Mesendoderm (in vitro differentiated cells): ENCODE measurements around the gene GRK1.
A peak's percentile ranks its signal among the peaks of the same experiment; 100 is the strongest.
"Not testable (repeated sequence)": the region's sequence is repeated elsewhere in the genome, so short reads cannot be mapped to it uniquely, and the experiment has no call there.

Experiments
- DNase-seq: peaks from one replicate; pipeline ENCODE4 v3.0.0; 2013
- H2AK5ac ChIP-seq: 2 replicates; pipeline ENCODE4 v1.6.1; 2013; ENCODE audit warnings: low read length, inconsistent platforms
- H2BK120ac ChIP-seq: 2 replicates; pipeline ENCODE4 v1.6.1; 2013; ENCODE audit warnings: low read depth, mild to moderate bottlenecking, low read length, moderate library complexity, mixed read lengths
- H2BK15ac ChIP-seq: replicated peaks from 2 replicates; pipeline ENCODE4 v1.6.1; 2013; ENCODE audit warnings: low read depth, mild to moderate bottlenecking, moderate library complexity
- H2BK5ac ChIP-seq: 2 replicates; pipeline ENCODE4 v1.6.1; 2013; ENCODE audit warnings: low read length, inconsistent platforms
- H3K18ac ChIP-seq: 2 replicates; pipeline ENCODE4 v1.6.1; 2013; ENCODE audit warnings: mild to moderate bottlenecking, low read length, mixed read lengths
- H3K23ac ChIP-seq: one replicate; pipeline ENCODE4 v1.6.1; 2013; ENCODE audit warnings: low read length
- H3K27ac ChIP-seq: 2 replicates; pipeline ENCODE4 v1.5.1; 2013; ENCODE audit warnings: low read depth, mild to moderate bottlenecking, inconsistent platforms, low read length, moderate library complexity
- H3K27me3 ChIP-seq: 2 replicates; pipeline ENCODE4 v1.6.1; 2013; ENCODE audit warnings: low read length, control low read depth, mild to moderate bottlenecking, inconsistent platforms; ENCODE audit not compliant: insufficient read depth, poor library complexity
- H3K36me3 ChIP-seq: 2 replicates; pipeline ENCODE4 v1.6.1; 2013; ENCODE audit warnings: low read length, inconsistent platforms; ENCODE audit not compliant: control insufficient read depth, insufficient read depth
- H3K4ac ChIP-seq: one replicate; pipeline ENCODE4 v1.6.1; 2013; ENCODE audit warnings: low read depth, mild to moderate bottlenecking, low read length, moderate library complexity
- H3K4me1 ChIP-seq: 2 replicates; pipeline ENCODE4 v1.6.1; 2013; ENCODE audit warnings: low read depth, low read length, inconsistent platforms; ENCODE audit not compliant: control insufficient read depth
- H3K4me2 ChIP-seq: 2 replicates; pipeline ENCODE4 v1.6.1; 2013; ENCODE audit warnings: low read length
- H3K4me3 ChIP-seq: 2 replicates; pipeline ENCODE4 v1.5.1; 2013; ENCODE audit warnings: mild to moderate bottlenecking, low read length
- H3K56ac ChIP-seq: one replicate; pipeline ENCODE4 v1.6.1; 2013; ENCODE audit warnings: low read length
- H3K79me1 ChIP-seq: 2 replicates; pipeline ENCODE4 v1.6.1; 2013; ENCODE audit warnings: low read length, inconsistent platforms
- H3K79me2 ChIP-seq: 2 replicates; pipeline ENCODE4 v1.6.1; 2013; ENCODE audit warnings: mild to moderate bottlenecking, low read length; ENCODE audit not compliant: control insufficient read depth, insufficient read depth
- H3K9ac ChIP-seq: 2 replicates; pipeline ENCODE4 v1.6.1; 2013; ENCODE audit warnings: low read length, inconsistent platforms
- H4K5ac ChIP-seq: one replicate; pipeline ENCODE4 v1.6.1; 2013; ENCODE audit warnings: low read length
- H4K8ac ChIP-seq: one replicate; pipeline ENCODE4 v1.6.1; 2013; ENCODE audit warnings: low read depth, mild to moderate bottlenecking, control low read depth, low read length, moderate library complexity
- WGBS: extraction: QIAGEN DNeasy Blood & Tissue Kit; methylation state at CpG from one replicate; pipeline ENCODE4 v1.1.7; 2013; ENCODE audit warnings: low lambda C conversion rate, missing lambda C conversion rate; ENCODE audit not compliant: insufficient coverage; ENCODE audit errors: extremely low coverage; 5-methylcytosine and 5-hydroxymethylcytosine counted together

GRK1 gene

DNA sequence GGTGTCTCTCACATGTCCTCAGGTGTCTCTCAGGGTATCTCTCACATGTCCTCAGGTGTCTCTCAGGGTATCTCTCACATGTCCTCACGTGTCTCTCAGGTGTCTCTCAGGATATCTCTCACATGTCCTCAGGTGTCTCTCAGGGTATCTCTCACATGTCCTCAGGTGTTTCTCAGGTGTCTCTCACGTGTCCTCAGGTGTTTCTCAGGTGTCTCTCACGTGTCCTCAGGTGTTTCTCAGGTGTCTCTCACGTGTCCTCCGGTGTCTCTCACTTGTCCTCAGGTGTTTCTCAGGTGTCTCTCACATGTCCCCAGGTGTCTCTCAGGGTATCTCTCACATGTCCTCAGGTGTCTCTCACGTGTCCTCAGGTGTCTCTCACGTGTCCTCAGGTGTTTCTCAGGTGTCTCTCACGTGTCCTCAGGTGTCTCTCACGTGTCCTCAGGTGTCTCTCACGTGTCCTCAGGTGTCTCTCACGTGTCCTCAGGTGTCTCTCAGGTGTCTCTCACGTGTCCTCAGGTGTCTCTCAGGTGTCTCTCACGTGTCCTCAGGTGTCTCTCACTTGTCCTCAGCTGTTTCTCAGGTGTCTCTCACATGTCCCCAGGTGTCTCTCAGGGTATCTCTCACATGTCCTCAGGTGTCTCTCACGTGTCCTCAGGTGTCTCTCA is 42.2 kb upstream of the GRK1 start:
- not testable (repeated sequence) for H2AK5ac ChIP-seq, H3K27me3 ChIP-seq, H2BK5ac ChIP-seq, H3K4me1 ChIP-seq, H3K56ac ChIP-seq, DNase-seq, H3K4me3 ChIP-seq, H3K18ac ChIP-seq, H2BK120ac ChIP-seq, H4K5ac ChIP-seq, H3K4me2 ChIP-seq, H3K4ac ChIP-seq, H3K36me3 ChIP-seq, H3K23ac ChIP-seq, H4K8ac ChIP-seq, H2BK15ac ChIP-seq, H3K27ac ChIP-seq, H3K9ac ChIP-seq
- no CpG with 5 or more reads among the region's 14 CpGs for WGBS
- Histone ChIP-seq H3K79me1 (peaks cover 19% of the 10 kb centered on the region), H3K79me2 (peaks cover 30% of the 10 kb centered on the region)

DNA sequence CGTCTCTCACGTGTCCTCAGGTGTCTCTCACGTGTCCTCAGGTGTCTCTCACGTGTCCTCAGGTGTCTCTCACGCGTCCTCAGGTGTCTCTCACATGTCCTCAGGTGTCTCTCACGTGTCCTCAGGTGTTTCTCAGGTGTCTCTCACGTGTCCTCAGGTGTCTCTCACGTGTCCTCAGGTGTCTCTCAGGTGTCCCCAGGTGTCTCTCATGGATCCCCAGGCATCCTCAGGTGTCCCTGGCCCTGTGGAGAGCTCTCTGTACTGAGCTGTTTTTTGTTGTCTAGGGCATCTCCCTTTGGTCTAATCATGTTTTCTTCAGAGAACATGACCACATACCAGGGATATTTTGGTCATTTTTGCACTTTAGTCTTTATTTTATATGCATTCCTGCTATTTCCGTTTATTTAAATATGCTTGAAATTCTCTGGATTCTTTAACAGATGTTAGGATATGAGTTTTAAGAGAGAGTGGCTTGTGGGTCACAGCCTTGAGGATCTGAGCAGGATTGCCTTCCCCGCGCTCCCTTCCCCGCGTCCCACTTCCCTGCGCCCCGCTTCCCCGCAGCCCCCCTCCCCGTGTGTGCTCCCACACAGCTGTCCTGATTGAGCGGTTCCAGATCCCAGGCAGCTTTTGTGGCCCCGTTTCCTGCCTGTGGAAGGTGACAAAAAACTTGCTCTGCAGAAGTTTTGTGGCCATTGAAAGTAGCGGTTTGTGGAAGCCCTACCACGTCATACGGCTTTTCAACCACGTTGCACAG is 40.9 kb upstream of the GRK1 start:
- no peak overlapping the region for H3K4me3 ChIP-seq
- DNase-seq: peak; percentile 7
- H4K8ac ChIP-seq: no peak overlapping the region
- no peak overlapping the region for H2AK5ac ChIP-seq
- no peak overlapping the region for H2BK120ac ChIP-seq
- no peak overlapping the region for H3K27ac ChIP-seq
- H3K4me1 ChIP-seq: no peaks in the 10 kb centered on the region
- no peak overlapping the region for H3K4ac ChIP-seq
- peaks cover 32% of the 10 kb centered on the region for H3K79me2 ChIP-seq
- H4K5ac ChIP-seq: no peak overlapping the region
- H3K56ac ChIP-seq: no peak overlapping the region
- H2BK15ac ChIP-seq: no peak overlapping the region
- H3K79me1 ChIP-seq: peaks cover 22% of the 10 kb centered on the region
- H3K18ac ChIP-seq: no peak overlapping the region
- WGBS: no CpG with 5 or more reads among the region's 24 CpGs
- H3K23ac ChIP-seq: no peak overlapping the region
- no peak overlapping the region for H3K9ac ChIP-seq
- no peaks in the 10 kb centered on the region for H3K27me3 ChIP-seq
- H3K4me2 ChIP-seq: no peak overlapping the region
- H3K36me3 ChIP-seq: peaks cover 5% of the 10 kb centered on the region
- H2BK5ac ChIP-seq: no peak overlapping the region

DNA sequence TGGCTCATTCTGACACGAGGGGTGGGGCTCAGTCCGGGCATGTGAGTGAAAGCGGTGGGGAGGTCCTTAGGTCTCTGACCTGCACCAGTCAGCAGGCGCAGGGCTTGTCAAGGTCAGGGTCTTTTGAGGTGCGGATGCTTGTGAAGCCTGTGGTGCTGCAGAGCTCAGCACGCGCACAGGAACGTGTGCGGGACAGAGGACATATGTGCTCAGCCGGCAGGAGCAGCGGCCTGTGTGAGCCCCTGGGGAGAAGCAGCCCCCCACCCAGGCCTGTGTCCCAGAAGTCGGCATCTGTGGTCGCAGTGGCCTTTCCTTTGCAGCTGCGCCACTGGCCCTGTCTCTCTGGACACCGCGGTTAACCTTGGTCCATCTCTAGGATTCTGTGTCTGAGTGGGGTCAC is 39.9 kb upstream of the GRK1 start:
- H4K5ac ChIP-seq: no peak overlapping the region
- H3K4me3 ChIP-seq: no peak overlapping the region
- H3K9ac ChIP-seq: no peak overlapping the region
- peaks cover 10% of the 10 kb centered on the region for H3K36me3 ChIP-seq
- peaks cover 26% of the 10 kb centered on the region for H3K79me1 ChIP-seq
- H3K79me2 ChIP-seq: peaks cover 32% of the 10 kb centered on the region
- H3K4ac ChIP-seq: no peak overlapping the region
- H3K23ac ChIP-seq: no peak overlapping the region
- no peak overlapping the region for H2BK15ac ChIP-seq
- no peak overlapping the region for H2AK5ac ChIP-seq
- H2BK120ac ChIP-seq: no peak overlapping the region
- H3K18ac ChIP-seq: no peak overlapping the region
- H3K27ac ChIP-seq: no peak overlapping the region
- H3K4me2 ChIP-seq: no peak overlapping the region
- WGBS: no CpG with 5 or more reads among the region's 16 CpGs
- no peaks in the 10 kb centered on the region for H3K27me3 ChIP-seq
- DNase-seq: no peak
- H4K8ac ChIP-seq: no peak overlapping the region
- no peak overlapping the region for H2BK5ac ChIP-seq
- no peaks in the 10 kb centered on the region for H3K4me1 ChIP-seq
- no peak overlapping the region for H3K56ac ChIP-seq

DNA sequence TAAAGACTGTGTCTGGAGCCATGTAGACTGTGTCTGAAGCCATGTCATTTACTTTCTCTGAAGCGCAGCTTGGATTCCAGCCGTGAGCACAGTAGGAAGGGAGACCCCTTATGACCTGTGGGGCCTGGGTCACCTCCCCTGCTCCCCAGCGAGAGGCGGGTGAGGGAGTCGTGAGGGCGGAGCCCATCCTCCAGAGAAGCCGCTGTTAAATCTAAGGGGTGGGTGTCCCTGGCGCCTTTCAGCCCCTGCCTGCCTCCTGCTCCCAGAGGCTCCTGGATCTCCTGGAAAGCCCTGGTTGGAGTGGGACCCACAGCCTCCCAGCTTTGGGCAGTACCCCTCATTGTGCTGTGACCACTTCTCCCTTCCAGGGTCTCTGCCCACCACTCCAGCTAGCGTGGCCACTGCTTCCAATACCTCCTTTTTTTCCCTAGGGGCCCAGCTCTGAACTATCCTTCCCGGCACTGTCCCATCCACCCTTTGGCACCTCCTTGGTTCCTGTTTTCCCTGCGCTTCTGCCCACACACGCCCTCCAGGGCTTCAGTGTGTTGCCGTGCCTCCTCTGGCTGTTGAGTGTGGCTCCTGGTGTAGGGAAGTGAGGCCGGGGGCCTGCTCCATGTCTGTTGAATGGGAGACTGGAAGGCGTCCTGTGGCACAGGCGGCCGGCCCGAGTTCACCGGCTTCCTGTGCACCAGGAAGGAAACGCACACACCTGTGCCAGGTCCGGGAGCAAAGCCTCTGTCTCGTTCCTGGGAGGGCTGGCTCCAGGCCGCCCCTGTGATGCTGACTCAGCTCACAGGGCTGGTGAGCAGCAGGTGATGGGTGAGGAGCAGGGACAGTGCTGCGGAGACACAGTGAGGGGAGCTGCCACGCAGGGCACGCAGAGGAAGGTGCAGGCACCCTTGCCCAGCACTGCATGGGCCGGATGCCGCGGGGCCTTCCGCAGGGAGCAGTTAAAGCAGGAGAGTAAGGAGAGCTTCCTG is 38.4 kb upstream of the GRK1 start:
- peaks cover 29% of the 10 kb centered on the region for H3K79me2 ChIP-seq
- no peak overlapping the region for H2BK15ac ChIP-seq
- no peak overlapping the region for H3K56ac ChIP-seq
- WGBS: no CpG with 5 or more reads among the region's 30 CpGs
- no peak overlapping the region for H3K18ac ChIP-seq
- no peaks in the 10 kb centered on the region for H3K27me3 ChIP-seq
- no peak for DNase-seq
- H2BK5ac ChIP-seq: no peak overlapping the region
- H3K4ac ChIP-seq: no peak overlapping the region
- no peak overlapping the region for H3K9ac ChIP-seq
- no peak overlapping the region for H3K27ac ChIP-seq
- no peaks in the 10 kb centered on the region for H3K4me1 ChIP-seq
- H3K4me3 ChIP-seq: no peak overlapping the region
- H4K5ac ChIP-seq: no peak overlapping the region
- no peak overlapping the region for H3K23ac ChIP-seq
- H2AK5ac ChIP-seq: no peak overlapping the region
- no peak overlapping the region for H4K8ac ChIP-seq
- H2BK120ac ChIP-seq: no peak overlapping the region
- no peak overlapping the region for H3K4me2 ChIP-seq
- H3K79me1 ChIP-seq: peaks cover 26% of the 10 kb centered on the region
- peaks cover 12% of the 10 kb centered on the region for H3K36me3 ChIP-seq

DNA sequence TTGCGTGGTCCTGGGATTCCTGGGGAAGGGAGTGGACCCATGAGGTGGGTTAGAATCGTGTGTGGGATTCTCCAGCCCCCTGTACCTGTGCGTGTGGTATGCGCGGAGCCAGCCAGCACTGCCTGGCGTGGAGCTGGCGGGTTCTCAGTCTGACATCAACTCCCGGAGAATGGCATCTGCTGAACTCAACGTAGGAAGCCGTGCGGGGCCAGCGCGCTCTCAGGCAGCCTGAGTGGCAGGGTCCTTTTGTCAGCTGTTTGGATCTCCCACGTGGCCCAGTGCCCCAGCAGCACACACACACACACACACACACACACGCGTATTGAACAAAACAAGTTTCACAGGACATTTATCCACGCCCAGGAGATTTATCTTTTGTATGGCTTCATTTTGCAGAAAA is 37.2 kb upstream of the GRK1 start:
- Histone ChIP-seq H2BK5ac (no peak overlapping the region), H3K18ac (no peak overlapping the region), H3K4ac (no peak overlapping the region), H3K4me3 (no peak overlapping the region), H3K56ac (no peak overlapping the region), H4K5ac (no peak overlapping the region), H3K4me1 (no peaks in the 10 kb centered on the region), H3K27me3 (no peaks in the 10 kb centered on the region), H3K23ac (no peak overlapping the region), H3K9ac (no peak overlapping the region), H2AK5ac (no peak overlapping the region), H3K4me2 (no peak overlapping the region), H2BK15ac (no peak overlapping the region), H3K36me3 (peaks cover 17% of the 10 kb centered on the region), H4K8ac (no peak overlapping the region), H3K79me1 (peaks cover 26% of the 10 kb centered on the region), H2BK120ac (no peak overlapping the region), H3K27ac (no peak overlapping the region), H3K79me2 (peaks cover 28% of the 10 kb centered on the region)
- whole genome bisulfite sequencing: no CpG with 5 or more reads among the region's 17 CpGs
- DNase-seq: no peak
